ENCODE data around the gene ULK4.
"Not testable (repeated sequence)": the region's sequence is repeated elsewhere in the genome, so short reads cannot be mapped to it uniquely, and the experiment has no call there.

Gene ULK4

DNA sequence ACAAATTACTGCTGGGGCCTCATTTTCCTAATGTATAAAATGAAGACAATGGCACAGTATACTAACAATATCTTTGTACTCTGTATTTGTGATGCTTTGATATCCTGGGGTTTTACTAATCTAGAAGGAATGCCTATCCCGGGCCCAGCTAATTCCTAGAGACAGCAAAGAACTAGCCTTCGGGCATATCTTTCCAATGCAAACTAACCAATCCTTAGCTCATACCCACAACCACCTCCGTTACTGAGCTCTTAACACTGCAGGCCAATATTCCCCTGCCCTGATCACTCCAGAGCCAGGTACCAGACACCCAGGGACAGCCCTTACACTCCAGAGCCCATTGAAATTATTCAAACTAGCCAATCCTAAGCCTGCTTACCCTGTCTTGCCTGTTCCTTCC, 309.0 kb downstream of the ULK4 start:
- DNase-seq (ENCODE audit: low read depth), result no peak
- TF ChIP-seq, protein P1, sequence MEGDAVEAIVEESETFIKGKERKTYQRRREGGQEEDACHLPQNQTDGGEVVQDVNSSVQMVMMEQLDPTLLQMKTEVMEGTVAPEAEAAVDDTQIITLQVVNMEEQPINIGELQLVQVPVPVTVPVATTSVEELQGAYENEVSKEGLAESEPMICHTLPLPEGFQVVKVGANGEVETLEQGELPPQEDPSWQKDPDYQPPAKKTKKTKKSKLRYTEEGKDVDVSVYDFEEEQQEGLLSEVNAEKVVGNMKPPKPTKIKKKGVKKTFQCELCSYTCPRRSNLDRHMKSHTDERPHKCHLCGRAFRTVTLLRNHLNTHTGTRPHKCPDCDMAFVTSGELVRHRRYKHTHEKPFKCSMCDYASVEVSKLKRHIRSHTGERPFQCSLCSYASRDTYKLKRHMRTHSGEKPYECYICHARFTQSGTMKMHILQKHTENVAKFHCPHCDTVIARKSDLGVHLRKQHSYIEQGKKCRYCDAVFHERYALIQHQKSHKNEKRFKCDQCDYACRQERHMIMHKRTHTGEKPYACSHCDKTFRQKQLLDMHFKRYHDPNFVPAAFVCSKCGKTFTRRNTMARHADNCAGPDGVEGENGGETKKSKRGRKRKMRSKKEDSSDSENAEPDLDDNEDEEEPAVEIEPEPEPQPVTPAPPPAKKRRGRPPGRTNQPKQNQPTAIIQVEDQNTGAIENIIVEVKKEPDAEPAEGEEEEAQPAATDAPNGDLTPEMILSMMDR (IDR thresholded peaks at IDR 0.05; ENCODE audit: control insufficient read depth, extremely low read depth, insufficient read depth), result no peak
- H3K4me3 ChIP-seq (ENCODE audit: low read depth, low read length), result no peak overlapping the region

DNA sequence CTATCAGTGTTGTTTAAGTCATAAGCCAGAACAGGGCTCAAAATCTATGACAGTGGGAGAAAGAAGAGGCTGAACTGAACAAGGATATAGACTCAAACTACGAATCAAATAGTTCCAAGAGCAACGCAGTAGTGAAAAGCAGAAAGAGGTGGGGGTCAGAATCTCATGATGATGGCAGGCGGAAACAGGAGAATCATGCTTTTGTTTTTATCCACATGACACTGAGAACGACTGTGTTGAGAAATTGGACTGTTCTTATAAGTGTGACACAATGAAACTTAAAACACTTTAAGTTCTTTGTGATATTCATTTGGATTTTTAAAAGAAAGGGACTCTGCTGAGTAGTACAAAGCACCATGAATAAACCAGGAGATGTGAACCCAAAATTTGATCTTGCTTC, 309.4 kb downstream of the ULK4 start:
- no peak overlapping the region for H3K4me3 ChIP-seq (ENCODE audit: low read depth, low read length)
- TF ChIP-seq, protein P1 (IDR thresholded peaks at IDR 0.05; ENCODE audit: control insufficient read depth, extremely low read depth, insufficient read depth), result no peak
- DNase-seq (ENCODE audit: low read depth), result no peak

DNA sequence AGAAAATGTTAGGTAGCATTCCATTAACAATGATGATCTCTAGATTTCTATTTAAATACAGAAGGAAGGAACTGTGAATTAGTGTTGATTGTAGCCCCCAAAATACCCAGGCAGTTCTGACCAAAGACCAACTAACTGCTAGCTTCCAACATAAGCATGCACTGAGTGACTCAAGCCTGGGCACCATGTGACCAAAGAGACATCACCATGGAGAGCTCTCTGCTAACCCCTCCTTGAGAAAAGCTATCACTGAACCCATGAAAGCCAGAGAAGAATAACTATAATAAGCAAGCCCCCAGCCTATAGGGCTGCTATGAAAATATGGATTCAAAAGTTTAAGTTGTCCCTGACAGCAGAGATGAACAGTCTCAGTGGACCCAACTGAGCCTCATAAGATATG, 310.2 kb downstream of the ULK4 start:
- no peak for DNase-seq (ENCODE audit: low read depth)

DNA sequence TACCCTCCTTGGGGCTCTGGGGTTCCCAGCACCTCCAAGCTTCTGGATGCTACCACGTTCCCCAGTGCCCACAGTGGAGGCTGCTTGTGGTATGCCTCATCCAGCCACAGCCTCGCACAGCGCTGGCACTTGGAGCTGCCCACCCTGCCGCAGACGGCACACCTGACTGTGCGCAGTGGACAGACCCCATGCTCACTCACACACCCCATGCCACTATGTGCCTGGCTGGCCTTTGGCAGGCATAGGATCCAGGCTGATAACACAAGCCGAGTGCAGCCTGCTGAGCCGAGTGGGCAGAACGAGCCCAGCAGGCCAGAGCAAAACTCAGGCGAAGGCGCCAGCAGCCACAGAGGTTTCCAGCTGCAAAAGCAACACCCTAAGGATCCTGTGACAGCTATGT, 311.5 kb downstream of the ULK4 start:
- no peak overlapping the region for H3K4me3 ChIP-seq (ENCODE audit: low read depth, low read length)
- TF ChIP-seq, protein P1 (IDR thresholded peaks at IDR 0.05; ENCODE audit: control insufficient read depth, extremely low read depth, insufficient read depth), result no peak
- DNase-seq (ENCODE audit: low read depth), result no peak

More for the DNA sequence above, 310.2 kb downstream of the ULK4 start:
- TF ChIP-seq, protein P1 (IDR thresholded peaks at IDR 0.05; ENCODE audit: control insufficient read depth, extremely low read depth, insufficient read depth), result no peak
- no peak overlapping the region for H3K4me3 ChIP-seq (ENCODE audit: low read depth, low read length)

DNA sequence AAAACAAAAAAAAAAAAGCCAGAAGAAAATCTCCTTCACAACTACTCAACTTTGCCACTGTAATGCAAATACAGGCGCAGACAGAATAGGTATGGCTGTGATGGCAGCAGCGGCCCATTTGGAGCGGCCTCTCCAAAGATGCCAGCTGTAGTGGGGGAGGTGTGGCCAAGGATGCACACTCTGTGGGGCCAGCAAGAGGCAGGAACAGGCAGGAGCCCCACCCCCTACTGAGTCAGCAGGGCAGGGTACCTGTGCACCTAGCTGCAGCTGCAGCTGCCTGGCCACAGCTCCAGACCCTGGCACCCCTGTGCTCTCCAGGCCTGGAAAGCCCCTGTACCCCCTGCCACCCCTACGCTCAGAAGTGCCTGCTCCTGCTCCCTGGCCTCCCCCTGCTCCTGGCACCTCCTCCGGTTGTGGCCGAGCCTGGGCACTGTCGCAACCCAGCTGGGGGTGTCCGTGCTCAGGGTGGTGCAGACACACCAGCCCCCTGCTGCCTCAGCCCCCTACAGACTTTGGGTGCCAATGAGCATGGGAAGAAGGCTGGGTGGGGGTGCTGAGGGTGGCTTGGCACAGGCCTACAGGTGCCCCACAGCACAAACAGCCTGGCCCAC, 312.7 kb downstream of the ULK4 start:
- DNase-seq (ENCODE audit: low read depth), result no peak
- TF ChIP-seq, protein P1 (IDR thresholded peaks at IDR 0.05; ENCODE audit: control insufficient read depth, extremely low read depth, insufficient read depth), result no peak
- H3K4me3 ChIP-seq (ENCODE audit: low read depth, low read length), result no peak overlapping the region

DNA sequence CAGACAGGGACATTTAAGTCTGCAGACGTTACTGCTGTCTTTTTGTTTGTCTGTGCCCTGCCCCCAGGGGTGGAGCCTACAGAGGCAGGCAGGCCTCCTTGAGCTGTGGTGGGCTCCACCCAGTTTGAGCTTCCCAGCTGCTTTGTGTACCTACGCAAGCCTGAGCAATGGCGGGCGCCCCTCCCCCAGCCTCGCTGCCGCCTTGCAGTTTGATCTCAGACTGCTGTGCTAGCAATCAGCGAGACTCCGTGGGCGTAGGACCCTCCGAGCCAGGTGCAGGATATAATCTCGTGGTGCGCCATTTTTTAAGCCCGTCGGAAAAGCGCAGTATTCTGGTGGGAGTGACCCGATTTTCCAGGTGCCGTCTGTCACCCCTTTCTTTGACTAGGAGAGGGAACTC, 314.2 kb downstream of the ULK4 start:
- DNase-seq (ENCODE audit: low read depth); H3K4me3 ChIP-seq (ENCODE audit: low read depth, low read length): not testable (repeated sequence)

DNA sequence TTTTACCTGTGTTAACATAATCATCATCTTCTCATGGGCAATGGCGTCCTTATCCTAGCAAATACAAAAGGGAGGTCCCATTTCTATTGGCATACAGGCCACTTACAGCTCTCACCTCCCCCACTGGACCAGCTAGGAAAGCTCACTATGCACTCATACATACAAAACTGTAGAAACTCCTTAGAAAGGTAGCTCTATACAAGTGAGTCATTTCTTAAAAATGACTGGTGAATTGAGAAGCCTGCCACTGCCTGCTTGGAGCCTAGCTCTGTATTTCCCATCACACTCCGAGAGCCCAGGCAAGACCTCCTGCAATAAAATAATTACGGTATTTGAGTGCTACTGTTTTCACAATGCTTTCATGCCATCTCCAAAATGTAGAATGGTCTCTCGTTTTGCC, 321.8 kb downstream of the ULK4 start:
- H3K4me3 ChIP-seq (ENCODE audit: low read depth, low read length), result no peak overlapping the region
- no peak for DNase-seq (ENCODE audit: low read depth)
- TF ChIP-seq, protein P1 (IDR thresholded peaks at IDR 0.05; ENCODE audit: control insufficient read depth, extremely low read depth, insufficient read depth), result no peak

Data from LNCaP clone FGC (cell line).